Liver (tissue), 9 donors: ENCODE measurements around the gene IQUB. TPM values are rescaled to one million over a fixed set of nuclear protein-coding genes. Genes with fewer than 3 reads are reported as not detected.

ENCODE experiments used
- DNase-seq: peaks from one replicate; pipeline ENCODE4 v3.0.0-alpha.2; 2017; ENCODE audit warnings: low spot score
- H3K27ac ChIP-seq, 2 donors: one replicate each; pipeline ENCODE4 v1.7.0; 2013; ENCODE audit warnings: inconsistent platforms in 2 of 2, low read length in 2 of 2, control low read depth in 1 of 2, low read depth in 1 of 2, mild to moderate bottlenecking in 1 of 2
- H3K27me3 ChIP-seq, 4 donors: one replicate each; pipeline versions ENCODE4 v1.6.1 to v1.7.0; 2013; ENCODE audit warnings: low read length in 3 of 4, inconsistent platforms in 1 of 4, mild to moderate bottlenecking in 1 of 4, moderate library complexity in 1 of 4; ENCODE audit not compliant: control insufficient read depth in 4 of 4, insufficient read depth in 4 of 4
- H3K36me3 ChIP-seq, 4 donors: one replicate each; pipeline versions ENCODE4 v1.6.1 to v1.7.0; 2013; ENCODE audit warnings: low read length in 3 of 4, mild to moderate bottlenecking in 3 of 4, low read depth in 1 of 4, moderate library complexity in 1 of 4; ENCODE audit not compliant: control insufficient read depth in 4 of 4, insufficient read depth in 3 of 4
- H3K4me1 ChIP-seq, 4 donors: one replicate each; pipeline versions ENCODE4 v1.6.1 to v1.7.0; 2013; ENCODE audit warnings: low read length in 3 of 4, mild to moderate bottlenecking in 3 of 4, moderate library complexity in 1 of 4; ENCODE audit not compliant: control insufficient read depth in 4 of 4, insufficient read depth in 4 of 4
- H3K4me3 ChIP-seq, 3 donors: one replicate each; pipeline versions ENCODE4 v1.6.1 to v1.7.0; 2013; ENCODE audit warnings: low read length in 3 of 3, control low read depth in 1 of 3, low read depth in 1 of 3, mild to moderate bottlenecking in 1 of 3
- H3K9ac ChIP-seq, 2 donors: one replicate each; pipeline ENCODE4 v1.7.0; 2013; ENCODE audit warnings: low read length in 2 of 2, mild to moderate bottlenecking in 2 of 2, moderate library complexity in 2 of 2, control low read depth in 1 of 2, low read depth in 1 of 2
- H3K9me3 ChIP-seq, 4 donors: one replicate each; pipeline versions ENCODE4 v1.6.1 to v1.7.0; 2013; ENCODE audit warnings: low read length in 3 of 4; ENCODE audit not compliant: control insufficient read depth in 4 of 4
- ATF3 ChIP-seq: IDR thresholded peaks from 2 replicates; pipeline ENCODE4 v1.6.1; 2016; ENCODE audit warnings: antibody characterized with exemption
- CTCF ChIP-seq: fragments of 150-350 bp; IDR thresholded peaks from 2 replicates; pipeline ENCODE4 v1.5.1; 2017; ENCODE audit warnings: improper control_type of control experiment, low read depth, low read length; ENCODE audit not compliant: missing input control
- EGR1 ChIP-seq, 2 donors: IDR thresholded peaks; 2 replicates each; pipeline ENCODE4 v1.6.1; 2016 to 2018; ENCODE audit warnings: antibody characterized with exemption in 2 of 2, low read depth in 2 of 2
- FOXA1 ChIP-seq: IDR thresholded peaks from 2 replicates; pipeline ENCODE4 v1.6.1; 2016; ENCODE audit warnings: antibody characterized with exemption
- FOXA2 ChIP-seq: IDR thresholded peaks from 2 replicates; pipeline ENCODE4 v1.6.1; 2016; ENCODE audit warnings: antibody characterized with exemption
- GABPA ChIP-seq, 2 donors: IDR thresholded peaks in 1 of 2; conservative IDR thresholded peaks in 1 of 2; 2 replicates each; pipeline ENCODE4 v1.6.1; 2016; ENCODE audit warnings: antibody characterized with exemption in 2 of 2, mild to moderate bottlenecking in 1 of 2, moderate library complexity in 1 of 2
- HNF4A ChIP-seq, 2 donors: conservative IDR thresholded peaks; 2 replicates each; pipeline ENCODE4 v1.6.1; 2016; ENCODE audit warnings: antibody characterized with exemption in 2 of 2, mild to moderate bottlenecking in 2 of 2
- HNF4G ChIP-seq: IDR thresholded peaks from 2 replicates; pipeline ENCODE4 v1.6.1; 2016; ENCODE audit warnings: antibody characterized with exemption
- JUND ChIP-seq, 2 donors: IDR thresholded peaks; 2 replicates each; pipeline ENCODE4 v1.6.1; 2016; ENCODE audit warnings: antibody characterized with exemption in 2 of 2
- MAX ChIP-seq: IDR thresholded peaks from 2 replicates; pipeline ENCODE4 v1.6.1; 2016; ENCODE audit warnings: antibody characterized with exemption
- NR2F2 ChIP-seq: IDR thresholded peaks from 2 replicates; pipeline ENCODE4 v1.6.1; 2016; ENCODE audit warnings: antibody characterized with exemption
- RAD21 ChIP-seq, 2 donors: IDR thresholded peaks; 2 replicates each; pipeline ENCODE4 v1.6.1; 2016; ENCODE audit warnings: antibody characterized with exemption in 2 of 2, mild to moderate bottlenecking in 2 of 2
- REST ChIP-seq: IDR thresholded peaks from 2 replicates; pipeline ENCODE4 v1.6.1; 2016; ENCODE audit warnings: antibody characterized with exemption, mild to moderate bottlenecking
- RXRA ChIP-seq, 2 donors: IDR thresholded peaks; 2 replicates each; pipeline ENCODE4 v1.6.1; 2017 to 2018; ENCODE audit warnings: antibody characterized with exemption in 2 of 2, mild to moderate bottlenecking in 1 of 2
- SP1 ChIP-seq: IDR thresholded peaks from 2 replicates; pipeline ENCODE4 v1.6.1; 2018; ENCODE audit warnings: antibody characterized with exemption, mild to moderate bottlenecking
- TAF1 ChIP-seq: conservative IDR thresholded peaks from 2 replicates; pipeline ENCODE4 v1.6.1; 2016; ENCODE audit warnings: antibody characterized with exemption, mild to moderate bottlenecking
- YY1 ChIP-seq: IDR thresholded peaks from 2 replicates; pipeline ENCODE4 v1.6.1; 2016; ENCODE audit warnings: antibody characterized with exemption, mild to moderate bottlenecking
- ZBTB33 ChIP-seq: IDR thresholded peaks from 2 replicates; pipeline ENCODE4 v1.6.1; 2016; ENCODE audit warnings: antibody characterized with exemption
- WGBS: extraction: QIAGEN DNeasy Blood & Tissue Kit; methylation state at CpG from one replicate; pipeline ENCODE4 v1.1.7; 2013; 5-methylcytosine and 5-hydroxymethylcytosine counted together
- polyA plus RNA-seq, 2 donors: library from polyadenylated mRNA; stranded (reverse) in 1 of 2; unstranded in 1 of 2; fragments of 200-250 nt in 1 of 2; fragments of >200 nt in 1 of 2; fragmentation: Nextera tagmentation in 1 of 2; extraction: Ambion mirVana in 1 of 2; gene quantifications; one replicate each; pipeline versions ENCODE4 v1.2.1 to v1.2.3, GENCODE V29; 2013 to 2015
- total RNA-seq, 2 donors: library from RNA; depleted of rRNA; stranded (reverse); fragments of >200 nt; gene quantifications; one replicate each; pipeline ENCODE4 v1.2.3, GENCODE V29; 2014
- donor health status: healthy.
- donor health status: healthy.
- donor health status: healthy.
- donor health status: healthy.
- donor health status: healthy.

IQUB gene
- total and polyA plus RNA-seq, 4 donors: 0.03 to 0.25 (median 0.09) TPM

- TF ChIP-seq CTCF: no peak
Observed at GRCh38 chr7:123423622-123424021, 110.8 kb downstream of the IQUB start (continued).

GRCh38 chr7:123417580-123417979, 116.8 kb downstream of the IQUB start:
- H3K9ac ChIP-seq: no peak overlapping the region
- no peak overlapping the region for H3K27ac ChIP-seq
- H3K4me3 ChIP-seq: no peak overlapping the region
- H3K9me3 ChIP-seq: peaks cover 3 to 11% (median 7%) of the 10 kb centered on the region in 4 donors
- no peaks in the 10 kb centered on the region for H3K36me3 ChIP-seq
- no peak for TF ChIP-seq SP1
- TF ChIP-seq YY1: no peak
- no peak for TF ChIP-seq HNF4A (conservative IDR thresholded peaks at IDR 0.05)
- no peak for TF ChIP-seq MAX
- no peak for TF ChIP-seq FOXA2
- no peak for TF ChIP-seq RAD21 (IDR thresholded peaks at IDR 0.05)
- TF ChIP-seq EGR1 (IDR thresholded peaks at IDR 0.05; ENCODE audit: low read depth in 2 of 2): no peak
- no peak for TF ChIP-seq NR2F2
- TF ChIP-seq JUND (IDR thresholded peaks at IDR 0.05): no peak
- TF ChIP-seq GABPA (IDR thresholded peaks at IDR 0.05 in 1 of 2, conservative IDR thresholded peaks at IDR 0.05 in 1 of 2): no peak
- no peak for TF ChIP-seq TAF1
- TF ChIP-seq RXRA (IDR thresholded peaks at IDR 0.05): no peak
- no peak for TF ChIP-seq FOXA1
- no peak for TF ChIP-seq CTCF
- TF ChIP-seq ATF3: no peak
- WGBS: 77% methylated on average over 2 of the region's 2 CpGs
- H3K27me3 ChIP-seq: no peaks in the 10 kb centered on the region
- no peak for DNase-seq
- H3K4me1 ChIP-seq: no peaks in the 10 kb centered on the region

GRCh38 chr7:123415625-123416024, 118.8 kb downstream of the IQUB start:
- H3K4me3 ChIP-seq: no peak overlapping the region
- no peak overlapping the region for H3K27ac ChIP-seq
- peaks cover 3 to 11% (median 7%) of the 10 kb centered on the region in 4 donors for H3K9me3 ChIP-seq
- H3K27me3 ChIP-seq: no peaks in the 10 kb centered on the region
- WGBS: 46% methylated on average over 1 of the region's 1 CpG
- H3K4me1 ChIP-seq: no peaks in the 10 kb centered on the region
- DNase-seq: no peak
- no peaks in the 10 kb centered on the region for H3K36me3 ChIP-seq
- no peak overlapping the region for H3K9ac ChIP-seq
- TF ChIP-seq ATF3 (no peak), YY1 (no peak), REST (no peak), SP1 (no peak), HNF4G (no peak), FOXA1 (no peak), ZBTB33 (no peak), CTCF (no peak), RAD21 (IDR thresholded peaks at IDR 0.05) (no peak), FOXA2 (no peak), TAF1 (no peak), HNF4A (conservative IDR thresholded peaks at IDR 0.05) (no peak), NR2F2 (no peak)
